Activated CD8-positive, alpha-beta memory T cell treated with anti-CD3 and anti-CD28 coated beads for 24 hours (primary cell): Measurements from ENCODE around the gene IL20RA.
"Not testable (repeated sequence)": the region's sequence is repeated elsewhere in the genome, so short reads cannot be mapped to it uniquely, and the experiment has no call there.

ENCODE experiments used
- DNase-seq: peaks from one replicate; pipeline ENCODE4 v3.0.0-alpha.2; 2020

IL20RA gene

DNA sequence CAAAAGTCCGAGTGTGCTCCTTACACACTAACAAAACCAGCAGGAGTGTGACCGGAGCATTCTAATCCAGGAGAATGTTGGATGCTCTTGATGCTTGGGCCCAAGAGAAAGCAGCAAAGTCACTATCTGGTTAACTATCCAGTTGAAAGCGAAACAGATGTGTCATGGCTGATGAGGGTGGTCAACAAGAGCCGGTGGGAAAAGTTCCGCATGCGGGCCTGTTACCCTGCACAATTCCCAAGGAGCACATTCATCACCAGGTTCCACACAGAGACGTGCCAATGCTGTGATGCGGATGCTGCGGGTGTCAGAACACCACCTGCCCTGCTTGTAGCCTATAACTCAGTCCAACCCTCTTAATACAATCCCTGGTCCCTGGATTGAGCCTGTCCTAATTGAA is 38.7 kb downstream of the IL20RA start:
- DNase-seq = no peak

DNA sequence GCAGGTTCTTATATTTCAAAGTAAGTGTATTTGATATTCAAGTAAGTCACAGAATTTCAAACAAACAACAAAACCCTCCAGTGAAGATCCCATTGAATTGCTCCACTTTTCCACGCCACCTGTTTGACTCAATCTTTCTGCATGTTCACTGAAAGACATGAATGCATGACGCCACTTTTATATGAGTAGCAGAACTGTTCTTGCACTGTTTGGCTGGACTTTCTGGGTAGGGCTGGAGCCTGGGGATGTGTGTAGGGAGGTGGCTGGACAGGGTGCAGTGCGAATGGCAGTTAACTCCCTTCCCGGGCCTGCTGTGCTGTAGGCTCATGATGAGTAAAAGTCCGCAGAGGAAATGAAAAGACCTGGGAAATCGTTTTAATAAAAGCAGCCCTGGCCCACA is 39.7 kb downstream of the IL20RA start:
- DNase-seq = no peak

DNA sequence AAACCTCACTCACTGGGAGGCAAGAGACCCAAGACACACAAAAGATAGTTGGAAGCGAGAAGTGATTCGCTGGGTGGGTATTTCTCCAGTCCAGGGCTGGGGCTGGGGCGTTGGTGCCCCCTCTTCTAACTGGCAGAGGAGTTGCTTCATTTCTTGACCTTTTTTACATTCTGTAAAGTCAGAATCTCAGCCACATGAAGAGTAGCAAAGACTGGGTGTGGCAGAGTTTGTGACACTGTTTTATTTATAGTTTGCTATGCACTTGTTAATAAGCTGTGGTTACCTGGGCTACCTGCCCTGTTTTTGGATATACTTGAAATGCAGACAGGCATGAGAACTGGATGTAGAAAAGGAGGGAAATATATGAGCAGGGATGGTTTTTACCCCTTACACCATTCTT is 42.3 kb downstream of the IL20RA start:
- no peak for DNase-seq

DNA sequence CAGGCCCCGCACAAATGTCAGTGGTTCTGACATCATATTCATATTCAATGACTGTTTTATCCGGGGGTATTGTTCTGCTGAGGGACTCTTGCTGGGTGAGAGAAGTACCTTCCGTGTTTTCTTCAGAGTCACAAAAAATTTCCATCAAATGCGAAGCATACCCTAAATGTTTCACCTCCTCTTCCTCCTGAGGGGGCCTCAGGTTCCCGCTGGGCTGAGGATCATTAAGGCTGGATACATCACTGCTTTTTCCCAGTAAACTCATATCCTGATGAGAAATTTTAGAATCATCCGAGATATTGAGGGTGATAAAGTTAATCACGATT is 42.8 kb downstream of the IL20RA start:
- no peak for DNase-seq

DNA sequence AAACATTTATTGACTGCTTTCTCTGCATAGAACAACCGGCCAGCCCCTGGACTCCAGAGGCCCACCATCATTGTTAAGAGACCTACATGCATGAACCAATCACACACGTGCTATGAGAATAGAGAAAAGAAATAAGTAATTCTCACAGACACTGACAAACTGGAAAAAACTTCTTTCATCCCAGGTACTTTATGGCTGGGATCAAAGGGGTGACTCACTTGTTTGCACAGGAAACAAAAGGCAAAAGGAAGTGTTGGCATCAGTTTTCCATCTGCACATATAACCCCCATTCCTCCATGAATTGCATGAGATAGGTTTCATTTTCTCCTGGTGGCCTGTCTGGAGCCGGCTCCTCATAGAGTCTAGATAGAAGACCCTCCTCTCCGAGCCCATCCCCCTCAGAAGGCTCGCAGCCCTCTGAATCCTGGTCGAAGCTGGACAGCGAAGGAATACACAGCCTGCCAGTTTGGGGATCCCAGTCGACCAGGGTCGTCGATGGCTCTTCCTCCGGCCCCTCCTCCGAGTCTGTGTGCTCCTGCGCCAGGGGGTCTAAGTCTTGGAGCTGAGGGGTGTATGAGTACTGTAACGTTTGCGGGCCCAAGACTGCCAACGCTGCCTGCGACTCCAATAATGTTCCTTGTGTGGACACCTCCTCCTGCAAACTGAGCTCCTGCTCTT is 43.3 kb downstream of the IL20RA start:
- no peak for DNase-seq

DNA sequence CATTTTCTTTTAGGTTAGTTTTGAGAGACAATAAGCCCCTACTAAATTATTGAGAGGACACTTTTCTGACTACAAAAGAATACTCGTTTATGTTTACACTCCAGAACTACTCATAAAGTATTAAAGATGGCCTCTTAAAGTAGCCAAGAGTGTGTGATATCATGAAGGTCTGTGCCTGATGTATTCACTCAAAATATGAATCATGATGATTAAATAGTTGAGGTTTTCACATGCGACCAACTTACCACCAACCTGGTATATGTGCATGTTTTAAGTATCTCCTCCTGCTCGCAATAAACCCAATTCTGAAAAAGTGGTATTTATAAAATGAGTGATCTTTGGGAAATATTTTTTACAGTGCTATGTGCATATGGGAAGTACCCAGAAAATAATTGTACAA is 43.9 kb downstream of the IL20RA start:
- DNase-seq = no peak

DNA sequence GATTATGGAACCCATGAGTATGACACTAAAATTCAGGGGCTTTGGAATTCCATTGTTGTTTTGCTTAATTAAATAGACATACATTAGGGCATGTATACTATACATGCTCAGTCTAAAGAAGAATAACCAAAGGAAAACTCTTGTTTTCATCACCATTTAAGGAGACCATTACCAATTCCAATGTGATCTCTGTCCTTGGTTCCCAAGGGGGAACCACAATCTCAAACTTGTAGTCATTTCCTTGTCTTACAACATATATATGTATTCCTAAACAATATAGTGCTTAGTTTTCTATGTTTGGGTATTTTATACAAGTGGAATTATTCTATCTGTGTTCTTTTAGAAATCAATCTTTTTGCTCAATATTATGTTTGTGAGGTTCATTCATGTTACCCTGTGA is 49.2 kb downstream of the IL20RA start:
- no peak for DNase-seq

DNA sequence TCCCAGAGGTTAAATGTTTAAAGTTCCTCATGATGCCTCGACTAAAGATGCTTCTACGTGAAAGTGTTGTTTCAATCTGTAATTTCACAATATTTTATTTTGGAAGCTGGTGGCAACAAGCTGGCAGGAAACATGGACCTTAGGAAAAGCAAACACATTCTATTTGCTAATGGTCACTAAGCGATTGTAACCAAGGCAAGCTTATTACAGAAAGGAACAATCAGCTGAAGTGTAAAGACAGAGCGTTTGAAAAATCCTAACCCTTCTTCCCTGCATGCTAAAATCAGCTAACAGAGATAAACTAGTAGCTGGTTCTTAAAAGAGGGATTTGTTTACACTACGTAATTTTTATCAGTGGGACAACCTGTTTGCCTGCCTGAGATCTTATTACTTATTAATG is 50.0 kb downstream of the IL20RA start:
- no peak for DNase-seq

DNA sequence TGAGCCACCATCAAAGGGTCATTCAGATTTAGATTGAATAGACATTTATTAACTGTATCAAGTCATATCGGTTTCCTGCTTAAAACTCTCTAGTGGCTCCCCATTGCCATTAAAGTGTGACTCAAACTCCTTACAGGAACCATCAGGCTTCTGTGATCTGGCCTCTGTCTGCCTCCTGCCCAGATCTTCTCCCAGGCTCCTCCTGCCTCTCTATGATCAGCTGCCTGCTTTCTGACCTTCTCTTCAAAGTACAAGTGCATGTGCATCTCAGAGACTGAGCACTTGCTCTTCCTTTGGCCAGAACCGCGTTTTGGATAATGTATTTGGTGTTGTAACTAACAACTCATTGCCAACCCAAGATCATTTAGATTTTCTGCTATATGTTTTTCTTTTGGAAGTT is 52.7 kb downstream of the IL20RA start:
- no peak for DNase-seq

DNA sequence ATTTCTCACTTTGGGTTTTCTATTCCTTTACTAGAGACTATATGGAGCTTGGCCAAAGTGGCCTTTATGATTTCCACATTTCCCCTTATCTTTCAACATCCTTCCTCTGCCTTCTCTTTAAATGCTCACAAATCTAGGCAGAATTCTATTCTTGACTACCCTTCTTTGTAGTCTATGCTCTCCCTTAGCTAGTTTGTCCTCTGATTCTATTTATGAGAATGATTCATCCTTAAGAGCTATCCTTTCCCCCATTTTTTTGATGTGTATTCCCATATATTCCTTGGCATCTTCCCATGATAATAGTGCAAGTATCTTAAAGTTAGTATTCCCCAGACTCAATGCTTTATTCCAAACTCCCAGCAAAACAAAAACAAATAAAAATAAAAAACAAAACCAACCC is 53.1 kb downstream of the IL20RA start:
- no peak for DNase-seq

DNA sequence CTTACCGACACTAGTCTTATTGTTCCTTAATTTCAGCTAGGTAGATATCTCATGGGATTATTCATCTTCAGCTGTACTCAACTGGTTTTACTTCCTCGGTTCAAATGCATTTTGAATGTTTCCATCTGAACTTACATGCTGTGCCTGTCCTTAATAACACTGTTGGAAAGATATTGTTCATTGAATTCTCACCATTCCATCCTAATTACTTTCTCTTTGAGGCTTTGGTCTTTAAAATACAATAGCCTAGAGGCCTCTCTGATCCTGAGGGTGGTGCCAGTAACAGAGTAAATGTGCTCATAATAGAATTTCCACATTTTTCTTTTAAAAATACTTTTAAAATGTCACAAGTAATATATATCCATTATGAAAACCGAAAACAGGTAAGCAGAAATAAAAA is 54.0 kb downstream of the IL20RA start:
- DNase-seq = no peak

DNA sequence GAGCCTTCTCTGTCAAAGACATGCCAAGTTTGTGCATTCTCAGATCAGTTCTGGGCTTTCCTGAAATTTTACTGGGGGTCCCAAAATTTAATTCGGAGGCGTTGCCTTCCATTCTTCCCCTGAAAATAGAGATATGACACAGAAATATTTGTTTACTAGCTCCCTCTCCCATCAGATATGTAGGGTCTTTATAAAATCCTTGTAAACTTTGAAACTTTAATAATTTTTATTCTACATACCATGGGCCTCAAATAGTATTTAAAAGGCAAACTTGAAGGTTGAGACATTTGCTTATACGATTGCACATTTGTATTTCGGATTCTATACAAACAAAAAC is 54.6 kb downstream of the IL20RA start:
- DNase-seq = no peak

DNA sequence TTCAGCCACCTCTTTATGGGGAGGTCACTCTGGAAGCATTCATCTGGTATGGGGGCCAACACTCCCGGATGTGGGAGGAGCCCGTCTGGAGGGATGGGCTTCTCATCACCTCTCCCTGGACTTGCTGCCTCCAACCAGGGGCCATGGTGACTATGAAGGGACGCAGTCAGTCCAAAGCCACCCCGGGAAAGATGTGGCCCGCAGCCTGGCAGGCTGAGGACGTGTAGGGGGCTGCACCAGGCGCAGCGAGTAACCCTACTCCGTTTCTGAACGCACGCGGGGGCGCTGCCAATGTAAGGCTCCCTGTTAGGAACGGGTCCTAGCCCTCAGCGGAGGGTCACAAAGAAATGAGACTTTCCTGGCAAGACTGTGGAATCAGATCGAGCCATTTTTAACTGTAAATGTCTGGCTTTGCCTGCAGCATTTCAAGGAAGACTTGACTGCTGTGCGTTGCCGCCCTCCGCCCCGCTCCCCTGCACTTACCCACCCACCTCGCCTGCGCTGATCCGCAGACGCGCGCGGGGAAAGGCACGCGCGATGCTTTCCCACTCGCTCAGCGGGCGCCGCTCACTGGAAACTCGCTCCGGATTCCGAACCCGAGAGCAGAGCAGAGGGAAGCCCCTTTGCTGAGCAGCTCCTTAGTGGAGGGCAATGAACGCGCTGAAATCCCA is 55.1 kb downstream of the IL20RA start:
- DNase-seq = no peak

DNA sequence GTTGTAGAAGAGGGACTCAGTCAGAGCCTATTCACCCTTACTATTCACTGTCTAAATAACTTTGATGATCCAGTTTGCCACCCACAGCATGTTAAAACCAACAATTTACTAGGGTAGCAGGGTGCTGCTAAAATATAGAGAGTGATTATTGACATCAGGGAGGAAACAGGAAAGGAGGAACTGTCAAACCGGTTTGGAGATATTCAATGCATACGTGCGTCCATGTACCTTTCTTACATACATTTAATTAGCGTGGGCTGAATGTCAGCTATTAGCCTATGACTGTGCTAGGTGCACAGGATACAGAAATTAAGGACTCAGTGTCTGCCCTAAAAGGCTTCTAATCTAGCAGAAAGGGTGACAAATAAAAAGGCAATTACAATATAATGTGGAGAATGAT is 57.2 kb downstream of the IL20RA start:
- no peak for DNase-seq

DNA sequence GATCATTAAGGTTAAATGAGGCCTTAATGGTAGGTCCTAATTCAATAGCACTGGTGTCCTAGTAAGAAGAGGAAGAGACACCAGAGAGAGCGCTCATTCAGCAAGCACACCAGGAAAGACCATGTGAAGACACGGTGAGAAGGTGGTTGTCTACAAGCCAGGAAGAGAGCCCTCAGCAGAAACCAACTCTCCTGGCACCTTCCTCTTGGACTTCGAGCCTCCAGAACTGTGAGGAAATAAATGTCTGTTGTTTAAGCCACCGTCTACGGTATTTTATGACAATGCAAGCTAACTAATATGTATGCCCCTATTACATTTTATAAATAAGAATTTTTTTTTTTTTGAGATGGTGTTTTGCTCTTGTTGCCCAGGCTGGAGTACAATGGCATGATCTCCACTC is 59.3 kb downstream of the IL20RA start:
- no peak for DNase-seq

DNA sequence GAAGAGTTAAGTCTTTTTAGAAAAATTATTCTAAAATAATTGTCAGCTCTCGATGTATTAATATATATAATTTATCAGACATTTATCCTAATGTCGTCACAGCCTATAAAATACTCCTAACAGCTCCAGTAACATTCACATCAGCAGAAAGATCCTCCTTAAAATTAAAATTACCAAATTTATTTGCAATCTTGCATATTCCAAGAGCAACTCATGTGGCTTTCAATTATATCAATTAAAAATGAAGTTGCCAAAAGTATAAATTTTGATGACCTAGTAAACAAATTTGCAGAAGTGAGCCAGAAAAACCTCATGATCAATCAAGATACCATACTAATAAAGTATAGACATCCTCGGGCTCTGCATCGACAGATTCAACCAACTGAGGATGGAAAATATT is 60.2 kb downstream of the IL20RA start:
- no peak for DNase-seq

DNA sequence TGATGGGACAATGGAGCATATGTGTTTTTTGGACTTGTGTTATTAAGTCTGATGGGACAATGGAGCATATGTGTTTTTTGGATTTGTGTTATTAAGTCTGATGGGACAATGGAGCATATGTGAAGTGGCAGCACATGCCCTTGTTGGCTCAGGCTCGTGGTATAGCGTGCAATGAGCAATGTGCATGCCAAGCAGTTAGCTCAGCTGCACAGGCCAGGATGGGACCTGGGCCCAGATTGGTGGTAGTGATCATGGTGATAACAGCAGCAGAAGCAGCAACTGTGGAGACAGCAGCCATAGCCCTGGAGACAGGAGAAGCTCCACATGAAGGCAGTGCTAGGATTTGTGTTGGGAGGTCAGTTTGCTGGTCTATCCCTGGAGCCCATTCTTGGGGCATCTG is 61.1 kb downstream of the IL20RA start:
- DNase-seq = no peak

DNA sequence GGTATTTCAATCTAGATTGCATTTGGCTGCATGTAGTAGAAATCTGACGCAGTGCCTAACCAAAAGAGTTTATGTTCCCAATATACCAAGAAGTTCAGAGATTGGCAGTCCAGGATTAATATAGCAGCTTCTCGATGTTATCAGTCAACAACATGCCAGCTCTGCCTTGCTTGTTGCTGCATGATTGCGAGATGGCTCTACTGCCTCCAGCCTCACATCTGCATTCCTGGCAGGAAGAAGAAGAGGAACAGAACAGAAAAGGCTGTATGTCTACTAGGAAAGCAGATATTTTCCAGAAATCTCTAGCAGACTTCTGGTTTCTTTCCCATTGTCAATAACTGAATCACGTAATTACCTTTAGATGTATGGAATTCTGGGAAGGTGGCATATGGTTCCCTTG is 61.8 kb downstream of the IL20RA start:
- no peak for DNase-seq

DNA sequence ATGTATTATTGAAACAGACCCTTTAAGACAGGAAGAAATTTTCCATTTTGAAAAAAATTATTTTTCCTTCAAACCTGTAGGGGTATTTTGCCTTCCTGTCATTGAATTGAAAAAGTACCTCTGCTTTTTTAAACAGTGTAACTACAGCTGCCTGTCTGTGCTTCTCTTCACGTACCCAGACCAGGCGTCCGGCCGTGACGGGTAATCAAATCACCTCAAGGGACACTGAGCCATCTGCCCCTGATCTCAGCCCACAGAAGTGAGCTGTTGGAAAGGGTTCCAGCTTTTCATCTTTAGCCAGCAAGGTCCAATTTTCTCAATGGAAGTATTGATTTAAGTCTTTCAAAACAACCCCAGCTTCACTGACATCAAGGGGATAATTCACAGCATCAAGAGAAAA is 64.7 kb downstream of the IL20RA start:
- DNase-seq = no peak

DNA sequence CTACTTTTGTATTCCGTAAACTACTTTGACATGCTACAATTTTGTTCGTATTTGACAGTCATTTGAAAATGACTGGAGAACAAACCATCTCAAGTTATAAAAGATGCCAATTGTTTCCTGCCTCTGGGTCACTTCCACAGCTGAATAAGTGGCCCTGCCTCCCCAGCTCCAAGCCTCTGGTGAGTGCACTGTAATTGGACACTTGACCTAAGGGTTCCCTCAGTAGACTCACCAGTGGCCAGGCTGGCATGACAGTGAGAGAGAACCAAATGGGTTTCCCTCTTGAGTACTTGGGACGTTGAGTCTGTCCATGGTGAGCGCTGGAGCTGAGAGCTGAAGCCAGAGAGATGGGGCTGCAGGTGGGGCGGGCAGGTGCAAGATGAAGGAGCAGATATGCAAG is 65.6 kb downstream of the IL20RA start:
- DNase-seq = no peak

DNA sequence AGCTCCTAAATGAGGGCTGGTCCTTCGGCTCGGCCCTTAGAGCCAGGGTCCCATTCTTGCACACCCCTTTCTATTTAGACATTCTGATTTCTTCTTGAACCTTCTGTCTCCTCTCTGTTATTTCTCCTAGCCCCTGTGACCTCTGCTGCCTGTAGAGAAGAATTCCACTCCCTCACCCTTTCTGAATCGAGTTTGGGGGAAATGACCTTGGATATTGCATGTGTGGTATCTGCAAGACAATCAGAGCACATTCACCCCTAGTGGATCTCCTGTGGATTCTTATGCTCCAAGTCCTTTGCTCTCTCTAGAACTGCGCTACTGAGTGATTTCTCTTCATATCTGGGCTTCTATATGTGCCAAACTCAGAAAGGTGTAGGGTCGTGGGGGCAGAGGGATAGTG is 67.7 kb downstream of the IL20RA start:
- no peak for DNase-seq

DNA sequence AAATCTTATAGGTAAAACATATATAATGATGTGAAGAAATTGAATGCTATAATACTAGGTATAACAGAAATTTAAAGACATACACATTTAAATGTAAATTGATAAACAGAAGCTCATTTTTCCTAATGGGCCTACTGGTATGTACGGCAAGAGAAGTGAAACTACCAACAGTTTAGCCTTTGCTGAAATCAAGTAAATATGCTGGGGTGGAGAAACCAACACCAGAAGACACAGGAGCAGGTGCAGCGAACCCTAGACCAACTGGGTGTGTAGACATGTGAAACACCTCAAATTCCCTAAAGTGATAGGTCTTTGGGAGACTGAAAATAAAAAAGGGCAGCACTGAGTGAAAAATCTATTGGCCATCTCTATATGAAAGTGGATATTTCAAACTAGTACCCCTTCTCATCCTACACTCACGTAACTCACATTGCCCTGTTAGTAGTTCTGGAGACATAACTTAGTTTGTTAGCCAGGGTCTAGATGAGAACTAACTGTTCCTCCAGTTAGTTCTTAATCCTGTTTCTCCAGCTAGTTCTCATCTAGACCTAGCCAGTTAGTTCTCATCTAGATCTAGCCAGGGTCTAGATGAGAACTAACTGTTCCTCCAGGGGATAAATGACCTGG is 69.6 kb downstream of the IL20RA start:
- no peak for DNase-seq

DNA sequence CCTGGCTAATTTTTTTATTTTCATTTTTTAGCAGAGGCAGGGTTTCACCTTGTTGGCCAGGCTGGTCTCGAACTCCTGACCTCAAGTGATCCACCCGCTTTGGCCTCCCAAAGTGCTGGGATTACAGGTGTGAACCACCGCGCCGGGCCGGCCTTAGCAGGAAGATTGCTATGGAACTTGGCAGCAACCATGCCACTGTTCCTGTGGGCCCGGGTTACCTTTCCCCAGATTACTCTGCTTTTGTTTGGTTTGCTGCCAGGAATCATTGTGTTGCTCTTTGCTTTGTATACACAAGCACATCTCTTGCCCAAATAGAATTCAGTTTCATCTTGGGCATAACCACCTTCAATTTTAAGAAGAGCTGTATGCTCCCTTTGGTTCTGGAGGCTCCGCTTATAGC is 71.0 kb downstream of the IL20RA start:
- not testable (repeated sequence) for DNase-seq

DNA sequence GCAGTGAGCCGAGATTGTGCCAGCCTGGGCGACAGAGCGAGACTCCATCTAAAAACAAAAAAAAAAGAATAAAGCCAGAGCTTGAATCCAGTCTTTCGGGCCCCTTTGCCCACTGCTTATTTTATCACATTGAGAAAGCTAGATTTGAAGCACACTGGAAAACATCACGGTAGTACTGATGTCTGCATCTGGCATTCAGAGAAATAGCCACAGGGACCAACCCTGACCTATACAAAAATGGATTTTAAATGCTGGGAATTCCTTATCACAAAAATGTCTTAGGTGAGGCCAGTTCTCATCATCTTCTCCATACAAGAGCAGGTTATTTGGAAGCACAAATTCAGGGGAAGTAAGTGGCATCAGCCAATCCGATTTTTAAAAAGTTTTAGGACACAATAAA is 73.2 kb downstream of the IL20RA start:
- DNase-seq = no peak

DNA sequence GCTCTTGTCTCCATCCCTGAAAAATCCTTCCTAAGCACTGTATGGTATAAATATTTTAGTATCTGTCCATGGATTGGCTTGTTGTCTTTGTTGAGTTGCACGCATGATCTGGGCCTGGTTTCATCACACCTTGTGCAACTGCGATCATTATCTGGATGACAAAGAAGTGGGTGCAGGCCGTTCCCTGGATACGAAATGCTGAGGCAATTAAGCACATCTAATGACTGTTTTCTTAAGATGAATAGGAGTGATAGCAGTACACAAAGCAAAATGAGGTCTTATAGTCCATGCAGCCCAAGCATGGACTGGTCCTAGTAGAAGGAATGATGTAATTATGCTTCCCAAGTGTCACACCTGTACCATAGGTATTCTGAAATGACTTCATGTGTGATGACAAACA is 74.8 kb downstream of the IL20RA start:
- no peak for DNase-seq
